ENCODE results near the gene TMED9. TPM values are rescaled to one million over a fixed set of nuclear protein-coding genes. Genes with fewer than 3 reads are reported as not detected.

Gene TMED9
- total RNA-seq, 3 donors from 2014 or later (not counting 1 experiment from before 2014, with no cell fraction given) = 91.2 to 114 (median 94.4) TPM

DNA sequence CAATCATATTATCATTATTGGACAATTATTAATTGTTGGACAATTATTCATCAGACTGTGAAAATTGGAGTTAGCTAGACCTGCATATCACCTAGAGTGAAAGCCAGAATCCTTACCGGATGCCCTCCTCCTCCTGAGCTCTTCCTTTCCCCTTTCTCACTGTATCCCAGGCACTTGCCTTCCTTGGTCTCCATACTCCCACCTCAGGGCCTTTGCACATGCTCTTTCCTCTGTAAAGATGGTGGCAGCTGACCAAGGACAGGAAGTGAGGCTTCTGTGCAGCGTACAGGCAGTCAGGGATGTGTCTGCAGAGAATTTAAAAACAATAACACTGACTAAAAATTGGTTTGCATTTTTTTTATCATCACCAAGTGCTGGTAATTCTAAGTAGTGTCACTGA lies 22.1 kb upstream of the TMED9 start:
- Histone ChIP-seq H3K36me3 (ENCODE audit: control insufficient read depth, insufficient read depth, low read length) (no peaks in the 10 kb centered on the region), H3K4me1 (ENCODE audit: control insufficient read depth, insufficient read depth, low read length) (no peaks in the 10 kb centered on the region), H3K4me3 (ENCODE audit: low read length) (no peak overlapping the region), H3K9me3 (ENCODE audit: control insufficient read depth, insufficient read depth, low read length) (no peaks in the 10 kb centered on the region), H3K27me3 (ENCODE audit: control insufficient read depth, insufficient read depth, low read length) (peaks cover 2% of the 10 kb centered on the region), H3K27ac (ENCODE audit: low read length) (no peak overlapping the region)
- H3K9me3 Mint-ChIP-seq = no peaks in the 10 kb centered on the region
- H3K27ac Mint-ChIP-seq = no peak overlapping the region
- intact Hi-C loops (cut with micrococcal nuclease) = no loop called here
- WGBS (ENCODE audit: insufficient coverage) = 76% methylated on average over 2 of the region's 2 CpGs
- H3K4me1 Mint-ChIP-seq = no peaks in the 10 kb centered on the region
- TF ChIP-seq, protein P1, sequence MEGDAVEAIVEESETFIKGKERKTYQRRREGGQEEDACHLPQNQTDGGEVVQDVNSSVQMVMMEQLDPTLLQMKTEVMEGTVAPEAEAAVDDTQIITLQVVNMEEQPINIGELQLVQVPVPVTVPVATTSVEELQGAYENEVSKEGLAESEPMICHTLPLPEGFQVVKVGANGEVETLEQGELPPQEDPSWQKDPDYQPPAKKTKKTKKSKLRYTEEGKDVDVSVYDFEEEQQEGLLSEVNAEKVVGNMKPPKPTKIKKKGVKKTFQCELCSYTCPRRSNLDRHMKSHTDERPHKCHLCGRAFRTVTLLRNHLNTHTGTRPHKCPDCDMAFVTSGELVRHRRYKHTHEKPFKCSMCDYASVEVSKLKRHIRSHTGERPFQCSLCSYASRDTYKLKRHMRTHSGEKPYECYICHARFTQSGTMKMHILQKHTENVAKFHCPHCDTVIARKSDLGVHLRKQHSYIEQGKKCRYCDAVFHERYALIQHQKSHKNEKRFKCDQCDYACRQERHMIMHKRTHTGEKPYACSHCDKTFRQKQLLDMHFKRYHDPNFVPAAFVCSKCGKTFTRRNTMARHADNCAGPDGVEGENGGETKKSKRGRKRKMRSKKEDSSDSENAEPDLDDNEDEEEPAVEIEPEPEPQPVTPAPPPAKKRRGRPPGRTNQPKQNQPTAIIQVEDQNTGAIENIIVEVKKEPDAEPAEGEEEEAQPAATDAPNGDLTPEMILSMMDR (IDR thresholded peaks at IDR 0.05) = no peak
- peaks cover 5 to 16% of the 10 kb centered on the region in 2 donors for H3K27me3 Mint-ChIP-seq (ENCODE audit: low read depth in 2 of 2)
- H3K36me3 Mint-ChIP-seq = no peaks in the 10 kb centered on the region
- ATAC-seq (no peak), DNase-seq (no peak)
- no peak overlapping the region for H3K4me3 Mint-ChIP-seq

DNA sequence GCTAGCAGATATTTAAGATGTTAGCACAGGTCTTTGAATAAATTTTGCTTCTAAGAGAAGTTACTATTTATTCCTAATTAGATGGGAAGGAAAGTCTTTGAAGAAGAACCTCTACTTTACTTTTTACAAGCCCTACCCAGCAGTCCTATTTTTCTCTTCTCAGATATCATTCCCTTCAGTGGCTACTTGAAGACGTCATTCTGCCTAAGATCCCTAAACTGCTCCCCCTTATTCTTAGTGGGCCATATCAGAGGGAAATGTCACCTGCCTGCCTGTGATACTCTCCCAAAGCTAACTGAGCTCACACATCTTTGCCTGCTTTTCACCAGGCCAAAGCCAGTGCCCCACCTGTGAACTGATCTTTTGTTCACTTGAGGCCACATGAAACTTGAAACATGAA lies 16.5 kb upstream of the TMED9 start:
- DNase-seq (no peak), ATAC-seq (no peak)
- Histone ChIP-seq H3K9me3 (ENCODE audit: control insufficient read depth, insufficient read depth, low read length) (no peaks in the 10 kb centered on the region), H3K4me3 (ENCODE audit: low read length) (no peak overlapping the region), H3K27ac (ENCODE audit: low read length) (no peak overlapping the region), H3K36me3 (ENCODE audit: control insufficient read depth, insufficient read depth, low read length) (no peaks in the 10 kb centered on the region), H3K27me3 (ENCODE audit: control insufficient read depth, insufficient read depth, low read length) (no peaks in the 10 kb centered on the region), H3K4me1 (ENCODE audit: control insufficient read depth, insufficient read depth, low read length) (no peaks in the 10 kb centered on the region)
- H3K4me3 Mint-ChIP-seq = no peak overlapping the region
- WGBS (ENCODE audit: insufficient coverage) = 60% methylated on average over 1 of the region's 1 CpG
- no peaks in the 10 kb centered on the region for H3K4me1 Mint-ChIP-seq
- intact Hi-C loops (cut with micrococcal nuclease) = no loop called here
- H3K27ac Mint-ChIP-seq = no peak overlapping the region
- TF ChIP-seq, protein P1 (IDR thresholded peaks at IDR 0.05) = no peak
- no peaks in the 10 kb centered on the region for H3K36me3 Mint-ChIP-seq
- peaks cover 8 to 17% of the 10 kb centered on the region in 2 donors for H3K27me3 Mint-ChIP-seq (ENCODE audit: low read depth in 2 of 2)
- H3K9me3 Mint-ChIP-seq = no peaks in the 10 kb centered on the region

DNA sequence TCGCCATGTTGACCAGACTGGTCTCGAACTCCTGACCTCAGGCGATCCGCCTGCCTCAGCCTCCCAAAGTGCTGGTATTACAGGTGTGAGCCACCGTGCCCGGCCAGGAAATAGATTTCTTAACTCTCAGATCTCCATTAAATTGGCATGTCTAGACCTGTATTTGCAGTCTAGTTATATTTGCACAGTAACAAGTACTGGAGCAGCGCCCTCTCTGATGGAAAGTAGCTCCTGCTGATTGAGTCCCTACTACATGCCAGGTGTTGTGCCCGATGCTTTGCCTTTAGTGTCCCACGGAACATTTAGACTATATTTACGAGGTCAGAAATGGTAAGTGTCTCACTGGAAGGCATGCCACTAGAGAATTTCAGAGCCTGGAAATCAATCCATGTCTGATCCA lies 15.8 kb upstream of the TMED9 start:
- 87% methylated on average over 10 of the region's 10 CpGs for WGBS (ENCODE audit: insufficient coverage)
- TF ChIP-seq, protein P1 (IDR thresholded peaks at IDR 0.05) = no peak
- Mint-ChIP-seq H3K4me3 (no peak overlapping the region), H3K4me1 (no peaks in the 10 kb centered on the region), H3K27me3 (ENCODE audit: low read depth in 2 of 2) (peaks cover 8 to 17% of the 10 kb centered on the region in 2 donors), H3K9me3 (no peaks in the 10 kb centered on the region), H3K27ac (no peak overlapping the region), H3K36me3 (no peaks in the 10 kb centered on the region)
- Histone ChIP-seq H3K27ac (ENCODE audit: low read length) (no peak overlapping the region), H3K36me3 (ENCODE audit: control insufficient read depth, insufficient read depth, low read length) (no peaks in the 10 kb centered on the region), H3K9me3 (ENCODE audit: control insufficient read depth, insufficient read depth, low read length) (no peaks in the 10 kb centered on the region), H3K27me3 (ENCODE audit: control insufficient read depth, insufficient read depth, low read length) (no peaks in the 10 kb centered on the region), H3K4me1 (ENCODE audit: control insufficient read depth, insufficient read depth, low read length) (no peaks in the 10 kb centered on the region), H3K4me3 (ENCODE audit: low read length) (no peak overlapping the region)
- no peak for DNase-seq
- ATAC-seq = no peak
- intact Hi-C loops (cut with micrococcal nuclease) = no loop called here

DNA sequence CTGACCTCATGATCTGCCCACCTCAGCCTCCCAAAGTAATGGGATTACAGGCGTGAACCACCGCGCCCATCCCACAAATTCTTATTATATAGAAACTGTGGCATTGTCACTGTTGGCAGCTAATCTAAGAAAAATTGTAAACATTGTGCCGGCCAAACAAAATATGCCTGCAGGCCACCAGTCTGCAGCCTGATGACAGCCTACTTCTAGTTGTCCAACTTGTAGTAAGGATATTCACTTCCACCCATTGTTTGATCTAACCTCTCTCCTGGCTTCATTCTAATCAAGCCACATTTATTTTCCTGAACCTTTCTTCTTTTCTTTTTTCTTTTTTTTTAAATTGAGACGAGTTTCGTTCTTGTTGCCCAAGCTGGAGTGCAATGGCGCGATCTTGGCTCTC lies 13.7 kb upstream of the TMED9 start:
- TF ChIP-seq, protein P1 (IDR thresholded peaks at IDR 0.05) = no peak
- no peaks in the 10 kb centered on the region for H3K36me3 ChIP-seq (ENCODE audit: control insufficient read depth, insufficient read depth, low read length)
- H3K9me3 Mint-ChIP-seq = no peaks in the 10 kb centered on the region
- no peaks in the 10 kb centered on the region for H3K4me1 ChIP-seq (ENCODE audit: control insufficient read depth, insufficient read depth, low read length)
- no peak overlapping the region for H3K4me3 Mint-ChIP-seq
- H3K36me3 Mint-ChIP-seq = no peaks in the 10 kb centered on the region
- no peaks in the 10 kb centered on the region for H3K4me1 Mint-ChIP-seq
- no peak overlapping the region for H3K27ac Mint-ChIP-seq
- intact Hi-C loops (cut with micrococcal nuclease) = no loop called here
- no peaks in the 10 kb centered on the region for H3K27me3 ChIP-seq (ENCODE audit: control insufficient read depth, insufficient read depth, low read length)
- H3K4me3 ChIP-seq (ENCODE audit: low read length) = no peak overlapping the region
- peaks cover 8 to 20% of the 10 kb centered on the region in 2 donors for H3K27me3 Mint-ChIP-seq (ENCODE audit: low read depth in 2 of 2)
- 96% methylated on average over 8 of the region's 8 CpGs for WGBS (ENCODE audit: insufficient coverage)
- no peak for ATAC-seq
- H3K27ac ChIP-seq (ENCODE audit: low read length) = no peak overlapping the region
- no peak for DNase-seq
- H3K9me3 ChIP-seq (ENCODE audit: control insufficient read depth, insufficient read depth, low read length) = no peaks in the 10 kb centered on the region
